KG1 (cell line): ENCODE measurements around the gene ARID2.

Experiments
- DNase-seq: peaks from one replicate; lab custom pipeline; 2025; lab: John Stamatoyannopoulos, UW

ARID2 gene

GRCh38 chr12:45768194-45768593 is 38.7 kb downstream of the ARID2 start:
- no peak for DNase-seq

GRCh38 chr12:45773747-45774146 is 44.2 kb downstream of the ARID2 start:
- no peak for DNase-seq

- no peak for DNase-seq
Observed at GRCh38 chr12:45774508-45775162, 45.1 kb downstream of the ARID2 start.

DNA sequence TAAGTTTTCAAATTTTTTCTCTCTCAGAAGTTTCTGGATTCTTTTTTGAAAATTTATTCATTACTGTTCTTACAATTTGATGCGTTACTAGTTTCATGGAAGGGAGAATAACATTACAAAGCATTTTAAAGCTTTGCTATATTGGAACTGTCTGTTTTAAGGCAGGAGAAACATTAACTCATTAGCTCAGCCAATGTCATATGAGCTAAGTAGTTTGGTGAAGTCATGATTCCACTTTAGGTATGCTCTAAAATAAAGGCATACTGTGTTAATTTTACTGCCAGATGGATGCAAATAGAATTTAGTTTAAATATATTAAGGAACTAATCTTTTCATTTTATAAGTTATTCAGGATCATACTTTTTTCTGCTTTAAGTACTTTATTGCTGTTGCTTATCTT is 46.0 kb downstream of the ARID2 start:
- no peak for DNase-seq

- DNase-seq: no peak
Observed at GRCh38 chr12:45775964-45776363, 46.5 kb downstream of the ARID2 start.

DNA sequence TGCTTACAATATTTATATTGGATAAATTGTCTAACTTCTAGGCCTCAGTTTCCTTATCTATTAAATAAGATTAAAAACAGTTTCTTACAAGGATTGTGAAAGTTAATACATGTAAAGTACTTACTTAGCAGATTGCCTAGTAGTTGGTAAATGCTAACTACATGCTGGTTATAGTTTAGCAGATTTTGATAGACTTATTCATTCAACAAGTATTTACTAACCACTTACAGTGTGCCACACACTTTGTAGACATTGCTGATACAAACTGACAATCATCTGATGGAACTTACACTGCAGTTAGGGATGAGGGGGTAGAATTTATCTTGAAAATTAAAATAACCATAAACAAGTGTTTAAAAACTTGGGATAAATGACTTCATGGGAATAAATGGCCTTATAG is 50.4 kb downstream of the ARID2 start:
- DNase-seq: no peak

DNA sequence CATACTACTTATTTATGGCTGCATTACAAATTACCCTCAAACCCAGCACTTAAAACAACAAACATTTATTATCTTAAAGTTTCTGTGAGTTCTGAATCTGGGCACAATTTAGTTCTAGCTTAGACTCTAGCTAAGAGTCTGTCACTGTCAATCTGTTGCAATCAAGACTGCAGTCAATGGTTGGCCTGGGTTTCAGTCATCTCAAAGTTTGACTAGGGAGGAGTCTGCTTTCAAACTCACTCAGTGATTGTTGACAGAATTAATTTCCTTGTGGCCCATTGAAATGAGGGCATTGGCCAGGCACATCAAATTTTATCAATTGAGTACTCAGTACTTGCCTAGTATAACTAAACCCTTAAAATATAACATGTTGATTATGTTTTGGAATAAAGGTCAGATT is 51.6 kb downstream of the ARID2 start:
- DNase-seq: no peak

DNA sequence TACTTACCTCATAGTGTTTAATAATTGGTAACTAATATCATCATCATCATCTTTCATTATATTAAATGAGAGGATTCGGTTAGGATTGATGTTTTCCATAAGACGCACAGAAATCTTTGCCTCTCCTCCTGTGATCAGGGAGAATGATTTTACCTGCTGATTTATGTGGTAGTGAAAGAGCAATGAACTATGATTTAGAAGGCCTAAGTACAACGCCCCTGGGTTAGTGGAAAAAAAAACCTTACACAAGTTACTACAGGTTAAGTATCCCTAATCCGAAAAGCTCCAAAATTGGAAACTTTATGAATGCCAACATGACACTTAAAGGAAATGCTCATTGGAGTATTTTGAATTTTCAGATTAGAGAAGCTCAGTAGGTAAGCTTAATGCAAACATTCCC is 55.8 kb downstream of the ARID2 start:
- no peak for DNase-seq

DNA sequence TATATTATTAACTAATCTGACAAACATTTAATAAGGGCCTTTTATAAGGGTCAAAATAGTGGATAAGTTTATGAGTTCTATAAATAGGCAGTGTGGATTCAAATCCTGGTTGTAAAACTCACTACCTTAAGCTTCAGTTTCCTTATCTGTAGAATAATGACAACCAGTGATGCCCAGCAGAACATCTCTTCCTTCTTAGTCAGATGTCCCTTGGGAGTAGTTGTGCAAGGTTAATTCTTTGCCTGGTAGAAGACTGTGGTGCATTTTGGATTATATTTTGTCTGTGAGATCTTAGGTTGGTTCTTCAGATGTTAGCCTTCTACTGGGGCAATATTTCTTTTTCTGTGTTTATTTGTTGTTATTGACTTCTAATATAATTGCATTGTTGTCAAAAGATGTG is 59.5 kb downstream of the ARID2 start:
- DNase-seq: no peak

DNA sequence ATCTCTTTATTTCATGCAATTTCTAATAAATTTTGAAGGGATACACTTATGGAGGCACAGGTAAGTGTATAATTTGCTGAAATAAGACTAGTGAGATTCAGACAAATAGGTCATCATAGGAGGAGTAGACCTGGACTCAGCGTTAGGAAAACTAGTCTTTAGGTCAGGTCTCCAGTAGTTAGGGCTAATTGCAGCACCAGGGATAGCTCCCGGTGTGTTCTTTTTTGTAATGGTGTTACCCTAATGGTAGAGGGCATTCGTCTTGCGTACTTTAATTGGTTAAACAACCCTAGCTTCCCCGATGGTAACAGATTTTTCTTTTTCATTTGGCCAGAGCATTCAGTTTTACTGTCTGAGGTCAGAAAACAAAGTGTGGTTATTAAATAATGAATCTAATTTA is 64.9 kb downstream of the ARID2 start:
- no peak for DNase-seq

DNA sequence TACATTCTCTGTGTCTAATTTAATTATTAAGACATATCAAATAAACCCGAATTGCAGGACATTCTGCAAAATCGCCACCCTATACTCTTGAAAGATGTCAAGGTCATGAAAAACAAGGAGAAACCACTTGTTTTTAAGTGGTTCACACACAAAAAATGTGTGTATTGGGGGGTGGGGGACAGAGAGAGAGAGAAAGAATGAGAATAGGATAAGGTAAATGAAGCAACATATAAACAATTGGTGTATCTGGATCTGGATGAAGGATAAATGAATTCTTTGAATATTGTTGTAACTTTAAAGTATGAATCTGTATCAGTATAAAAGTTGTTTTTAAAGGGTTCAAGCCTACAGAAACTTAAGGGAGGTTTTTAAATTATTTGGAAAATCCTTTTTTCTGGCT is 72.1 kb downstream of the ARID2 start:
- DNase-seq: no peak

- no peak for DNase-seq
Observed at GRCh38 chr12:45803111-45803510, 73.6 kb downstream of the ARID2 start.

GRCh38 chr12:45816652-45817051 is 87.1 kb downstream of the ARID2 start:
- DNase-seq: no peak

DNA sequence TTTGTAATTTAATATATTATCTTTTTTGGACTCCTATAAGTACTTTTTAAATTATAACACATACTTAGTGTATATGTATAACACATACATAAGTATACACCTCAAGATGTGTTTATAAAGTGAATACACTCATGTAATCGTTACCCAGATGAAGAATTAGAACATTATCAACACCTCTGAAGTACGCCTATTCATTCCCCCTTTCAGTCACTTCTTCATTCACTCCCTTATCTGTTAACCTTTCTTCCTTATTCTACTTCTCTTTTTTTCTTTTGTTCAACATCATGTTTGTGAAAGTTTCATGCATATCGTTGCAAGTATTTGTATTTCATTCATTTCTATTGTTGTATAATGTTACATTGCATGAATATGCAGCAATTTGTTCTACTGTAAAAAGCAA is 98.5 kb downstream of the ARID2 start:
- DNase-seq: no peak

DNA sequence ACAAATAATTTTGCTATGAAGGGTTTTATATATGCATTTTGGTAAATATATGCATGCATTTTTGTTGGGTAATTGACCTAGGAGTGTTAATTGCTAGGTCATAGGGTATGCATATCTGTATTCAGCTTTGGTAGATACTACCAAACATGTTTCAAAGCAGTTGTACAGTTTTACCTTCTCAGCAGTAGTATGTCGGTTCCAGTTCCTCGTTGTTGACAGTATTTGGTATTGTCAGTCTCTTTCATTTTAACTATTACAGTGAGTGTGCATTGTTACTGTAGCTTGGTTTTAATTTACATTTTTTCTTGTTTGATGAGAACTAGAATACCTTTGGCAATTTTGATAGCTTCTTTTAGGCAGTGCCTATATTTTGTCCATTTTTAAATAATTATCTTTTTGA is 98.9 kb downstream of the ARID2 start:
- no peak for DNase-seq

- no peak for DNase-seq
Observed at GRCh38 chr12:45831590-45831989, 102.1 kb downstream of the ARID2 start.

DNA sequence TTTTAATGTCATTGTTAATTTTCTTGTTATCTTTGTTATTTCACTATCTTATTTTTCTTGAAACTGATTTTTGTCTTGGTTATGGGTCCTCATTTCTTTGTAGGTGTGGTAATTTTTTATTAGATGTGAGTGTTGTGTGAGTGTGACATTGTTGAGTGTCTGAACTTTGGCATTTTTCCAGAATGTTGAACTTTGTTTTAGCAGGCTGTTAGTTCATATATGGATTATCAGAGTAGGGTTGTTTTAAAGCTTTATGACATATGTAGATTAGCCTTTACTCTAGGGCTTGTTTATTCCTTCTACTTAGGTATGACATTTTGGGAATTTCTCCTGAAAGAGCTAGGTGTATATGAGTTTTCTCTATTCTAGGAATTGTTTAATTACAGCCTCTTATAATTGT is 103.9 kb downstream of the ARID2 start:
- DNase-seq: no peak

DNA sequence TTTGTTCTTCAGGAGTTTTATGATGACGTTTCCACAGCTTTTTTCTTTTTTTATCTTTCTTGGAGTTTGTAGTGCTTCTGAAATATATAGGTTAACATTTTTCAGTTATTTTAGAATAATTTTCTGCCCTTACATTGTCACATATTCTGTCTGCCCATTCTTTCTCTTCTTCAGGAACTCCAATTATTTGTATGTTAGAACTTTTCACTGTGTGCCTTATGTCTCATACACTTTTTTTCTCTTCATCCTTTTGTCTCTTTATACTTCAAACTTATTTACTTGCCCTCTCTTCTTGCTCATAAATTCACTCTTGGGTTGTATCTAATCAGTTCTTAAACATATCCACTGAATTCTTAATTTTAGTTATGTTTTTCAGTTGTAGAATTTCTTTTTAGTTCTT is 105.3 kb downstream of the ARID2 start:
- DNase-seq: no peak

- DNase-seq: no peak
Observed at GRCh38 chr12:45839917-45840316, 110.4 kb downstream of the ARID2 start.

DNA sequence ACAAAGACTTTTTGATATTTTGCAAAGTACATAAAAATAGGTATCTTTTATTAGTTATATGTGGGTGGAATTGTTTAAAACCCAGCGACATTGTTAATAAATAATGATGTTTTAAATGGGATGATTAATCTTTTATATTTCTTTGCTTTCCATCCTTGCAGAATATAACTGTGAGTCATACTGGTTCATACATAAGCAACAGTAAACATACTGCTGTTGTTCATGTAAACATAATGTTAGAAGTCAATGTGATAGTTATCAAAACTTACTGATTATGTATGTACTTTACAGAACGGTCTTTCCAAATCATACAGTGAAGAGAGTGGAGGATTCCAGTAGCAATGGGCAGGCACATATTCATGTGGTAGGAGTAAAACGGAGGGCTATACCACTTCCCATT is 119.8 kb downstream of the ARID2 start:
- no peak for DNase-seq

- DNase-seq: no peak
Observed at GRCh38 chr12:45850302-45850701, 120.8 kb downstream of the ARID2 start.

- no peak for DNase-seq
Observed at GRCh38 chr12:45852508-45852907, 123.0 kb downstream of the ARID2 start.

GRCh38 chr12:45853550-45853949 is 124.0 kb downstream of the ARID2 start:
- no peak for DNase-seq

DNA sequence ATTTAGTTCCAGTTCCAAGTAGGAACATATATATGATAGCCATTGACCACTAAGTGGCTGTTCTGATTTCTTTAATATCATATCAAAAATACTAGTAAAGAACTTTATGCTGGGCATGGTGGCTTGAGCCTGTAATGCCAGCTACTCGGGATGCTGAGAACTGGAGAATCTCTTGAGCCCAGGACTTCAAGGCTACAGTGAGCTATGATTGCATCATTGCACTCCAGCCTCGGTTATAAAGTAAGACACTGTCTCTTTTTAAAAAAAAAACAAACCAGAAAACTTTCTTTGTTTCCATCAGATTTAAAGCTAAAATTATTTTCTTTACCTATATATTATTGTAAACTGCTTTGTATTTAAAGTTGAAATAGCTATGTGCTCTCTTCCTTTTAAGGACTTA is 133.8 kb downstream of the ARID2 start:
- DNase-seq: no peak

- DNase-seq: no peak
Observed at GRCh38 chr12:45866299-45866698, 136.8 kb downstream of the ARID2 start.
